ENCODE results near the gene MAGI2. TPM values are rescaled to one million over a fixed set of nuclear protein-coding genes. Genes with fewer than 3 reads are reported as not detected.
A peak's percentile ranks its signal among the peaks of the same experiment; 100 is the strongest.

MAGI2 gene
- total RNA-seq, 1 experiment from 2014 or later, result 14.3 TPM

DNA sequence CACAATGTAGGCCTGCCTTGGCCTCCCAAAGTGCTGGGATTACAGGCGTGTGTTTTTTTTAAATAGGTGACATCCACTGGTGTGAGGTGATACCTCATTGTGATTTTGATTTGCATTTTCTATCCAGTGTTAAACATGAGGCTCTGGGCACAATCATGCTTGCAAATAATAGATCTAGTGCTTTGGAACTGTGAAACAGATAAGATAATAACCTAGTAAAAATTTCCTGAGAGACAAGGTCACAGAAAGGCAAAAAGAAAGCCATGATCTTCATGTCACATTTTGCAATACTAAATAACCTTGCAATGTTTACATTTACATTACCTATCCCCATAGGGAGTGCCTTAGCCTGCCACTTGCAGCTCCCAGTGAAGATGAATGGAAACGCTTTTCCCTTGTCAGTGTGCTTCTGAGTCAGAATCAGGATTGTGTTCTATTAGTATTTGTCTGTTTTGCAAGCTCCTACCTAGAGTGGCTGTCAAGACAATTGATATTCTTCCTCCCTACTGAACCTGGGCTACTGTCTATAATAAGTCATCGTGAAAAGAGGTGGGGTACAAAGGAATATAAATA is 1398.4 kb downstream of the MAGI2 start:
- Histone ChIP-seq H3K79me1 (ENCODE audit: insufficient read depth, low read depth, low read length, poor library complexity, severe bottlenecking) (no peaks in the 10 kb centered on the region), H2BK12ac (ENCODE audit: insufficient read length, low read depth, low read length) (no peak overlapping the region), H3K9ac (ENCODE audit: extremely low read depth, insufficient read length, low read length) (no peak overlapping the region), H3K4ac (ENCODE audit: low read depth, low read length) (no peak overlapping the region), H3T11ph (ENCODE audit: low read length) (no peak overlapping the region), H4K20me1 (ENCODE audit: control insufficient read depth, insufficient read depth, insufficient read length) (no peaks in the 10 kb centered on the region), H3K79me2 (ENCODE audit: insufficient read depth, low read length) (no peaks in the 10 kb centered on the region), H3K56ac (ENCODE audit: insufficient read length, low read depth, low read length) (no peak overlapping the region), H3K9me3 (ENCODE audit: control insufficient read depth, low read depth, low read length) (no peaks in the 10 kb centered on the region), H4K8ac (replicated peaks; ENCODE audit: insufficient read length, low read depth, low read length) (no peak overlapping the region), H3K23ac (ENCODE audit: insufficient read length, low read depth, low read length) (no peak overlapping the region), H2AFZ (ENCODE audit: low read length) (no peak overlapping the region), H3K4me2 (ENCODE audit: insufficient read depth, insufficient read length, low read length) (no peak overlapping the region), H3K23me2 (ENCODE audit: insufficient read length, low read depth, low read length, poor library complexity, severe bottlenecking) (no peaks in the 10 kb centered on the region), H2BK120ac (ENCODE audit: low read depth, low read length, poor library complexity, severe bottlenecking) (no peak overlapping the region), H2BK5ac (ENCODE audit: insufficient read length, low read length) (no peak overlapping the region), H3K4me1 (ENCODE audit: insufficient read depth, low read length) (no peaks in the 10 kb centered on the region), H3K27me3 (ENCODE audit: insufficient read depth, low read length) (no peaks in the 10 kb centered on the region), H4K91ac (ENCODE audit: insufficient read length, low read depth, low read length) (no peak overlapping the region), H3K18ac (ENCODE audit: insufficient read length, low read depth, low read length) (no peak overlapping the region), H2BK15ac (ENCODE audit: low read depth, low read length) (no peak overlapping the region), H4K5ac (ENCODE audit: insufficient read length, low read depth, low read length) (no peak overlapping the region), H2BK20ac (ENCODE audit: low read depth, low read length, poor library complexity, severe bottlenecking) (no peak overlapping the region), H2AK5ac (ENCODE audit: insufficient read length, low read length) (no peak overlapping the region), H3K27ac (ENCODE audit: insufficient read length, low read depth, low read length) (no peak overlapping the region), H3K14ac (ENCODE audit: insufficient read depth, low read length) (no peak overlapping the region)
- H3K36me3 Mint-ChIP-seq (ENCODE audit: insufficient read depth in 1 of 3, low read depth in 3 of 3), result no peaks in the 10 kb centered on the region
- no CpG with 5 or more reads among the region's 3 CpGs for WGBS (ENCODE audit: extremely low coverage, insufficient read length, low lambda C conversion rate)
- H3K9me3 Mint-ChIP-seq, result no peaks in the 10 kb centered on the region
- H3K27ac Mint-ChIP-seq, result peak overlapping the region in 1 of 3 experiments; percentile 9; a peak in 1 of 7 replicates
- TF ChIP-seq CTCF (conservative IDR thresholded peaks at IDR 0.05), result no peak
- H3K27me3 Mint-ChIP-seq (ENCODE audit: low read depth), result no peaks in the 10 kb centered on the region
- peaks cover 18 to 29% of the 10 kb centered on the region in 2 experiments for H3K4me1 Mint-ChIP-seq
- DNase-seq, result no peak
- no peak overlapping the region for H3K4me3 Mint-ChIP-seq
